ENCODE data around the gene POP4. TPM values are rescaled to one million over a fixed set of nuclear protein-coding genes. Genes with fewer than 3 reads are reported as not detected.

Gene POP4
- total RNA-seq, 1 donor from 2014 or later: 63.9 TPM

DNA sequence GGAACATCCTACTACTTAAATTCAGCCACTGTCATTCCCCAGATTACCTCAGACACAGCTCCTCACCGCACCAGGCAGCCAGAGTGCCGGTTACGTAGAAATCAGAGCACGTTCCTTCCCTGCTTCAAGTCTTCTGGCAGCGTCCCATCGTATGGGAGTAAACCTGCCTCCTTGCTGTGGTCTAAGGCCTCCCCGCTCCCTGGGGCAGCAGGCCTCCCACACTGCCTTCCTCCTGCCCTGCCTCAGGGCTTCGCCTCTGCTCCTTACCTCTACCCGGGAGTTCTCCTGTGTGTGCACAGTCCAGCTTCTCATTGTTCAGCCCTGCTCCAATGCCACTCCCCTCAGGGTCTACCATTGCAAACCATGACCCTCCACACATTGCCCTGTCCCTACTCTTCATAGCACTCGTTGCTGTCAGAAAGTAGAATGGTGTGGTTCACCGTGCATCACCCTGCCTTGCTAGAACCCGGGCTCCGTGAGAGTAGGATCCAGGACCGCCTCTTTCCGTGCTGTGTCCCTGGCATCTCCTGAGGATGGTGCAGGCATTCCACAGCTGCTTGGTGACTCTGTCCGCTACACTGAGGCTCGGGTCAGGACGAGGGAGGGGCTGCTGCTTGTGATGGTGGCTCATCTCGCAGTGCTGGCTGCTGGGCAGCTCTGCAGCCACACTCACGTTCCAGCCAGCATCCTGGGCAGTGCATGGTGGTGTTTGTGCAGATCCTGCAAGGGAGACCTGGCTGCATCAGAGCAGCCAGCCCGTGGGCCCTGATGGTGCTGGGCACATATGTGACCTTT, 6.9 kb downstream of the POP4 start:
- DNase-seq (ENCODE audit: low read depth, low spot score): no peak
- no peaks in the 10 kb centered on the region for H3K27me3 Mint-ChIP-seq (ENCODE audit: low read depth)
- H3K4me3 Mint-ChIP-seq: no peak overlapping the region
- no peak for TF ChIP-seq CTCF (conservative IDR thresholded peaks at IDR 0.05)
- H3K4me1 Mint-ChIP-seq: peaks cover 6% of the 10 kb centered on the region
- no peak overlapping the region for H3K27ac Mint-ChIP-seq (ENCODE audit: unreplicated experiment)
- H3K9me3 Mint-ChIP-seq: no peaks in the 10 kb centered on the region
- H3K36me3 Mint-ChIP-seq (ENCODE audit: low read depth): no peaks in the 10 kb centered on the region

- Mint-ChIP-seq H3K4me3 (no peak overlapping the region), H3K4me1 (peaks cover 6% of the 10 kb centered on the region), H3K9me3 (no peaks in the 10 kb centered on the region), H3K27ac (ENCODE audit: unreplicated experiment) (no peak overlapping the region), H3K36me3 (ENCODE audit: low read depth) (no peaks in the 10 kb centered on the region), H3K27me3 (ENCODE audit: low read depth) (no peaks in the 10 kb centered on the region)
- TF ChIP-seq CTCF (conservative IDR thresholded peaks at IDR 0.05): no peak
- no peak for DNase-seq (ENCODE audit: low read depth, low spot score)
Observed at GRCh38 chr19:29614046-29614445, 8.0 kb downstream of the POP4 start.

GRCh38 chr19:29614780-29615179, 8.7 kb downstream of the POP4 start:
- DNase-seq (ENCODE audit: low read depth, low spot score): no peak
- Mint-ChIP-seq H3K36me3 (ENCODE audit: low read depth) (no peaks in the 10 kb centered on the region), H3K4me3 (no peak overlapping the region), H3K27me3 (ENCODE audit: low read depth) (no peaks in the 10 kb centered on the region), H3K4me1 (peaks cover 6% of the 10 kb centered on the region), H3K9me3 (no peaks in the 10 kb centered on the region), H3K27ac (ENCODE audit: unreplicated experiment) (no peak overlapping the region)
- TF ChIP-seq CTCF (conservative IDR thresholded peaks at IDR 0.05): no peak

- H3K27ac Mint-ChIP-seq (ENCODE audit: unreplicated experiment): no peak overlapping the region
- peaks cover 4% of the 10 kb centered on the region for H3K27me3 Mint-ChIP-seq (ENCODE audit: low read depth)
- TF ChIP-seq CTCF (conservative IDR thresholded peaks at IDR 0.05): no peak
- no peak overlapping the region for H3K4me3 Mint-ChIP-seq
- no peaks in the 10 kb centered on the region for H3K9me3 Mint-ChIP-seq
- H3K36me3 Mint-ChIP-seq (ENCODE audit: low read depth): no peaks in the 10 kb centered on the region
- peaks cover under 1% of the 10 kb centered on the region for H3K4me1 Mint-ChIP-seq
- no peak for DNase-seq (ENCODE audit: low read depth, low spot score)
Observed at GRCh38 chr19:29615891-29616425, 9.9 kb downstream of the POP4 start.

GRCh38 chr19:29616541-29616940, 10.5 kb downstream of the POP4 start:
- Mint-ChIP-seq H3K4me3 (no peak overlapping the region), H3K36me3 (ENCODE audit: low read depth) (no peaks in the 10 kb centered on the region), H3K9me3 (no peaks in the 10 kb centered on the region), H3K27me3 (ENCODE audit: low read depth) (peaks cover 9% of the 10 kb centered on the region), H3K27ac (ENCODE audit: unreplicated experiment) (no peak overlapping the region), H3K4me1 (no peaks in the 10 kb centered on the region)
- TF ChIP-seq CTCF (conservative IDR thresholded peaks at IDR 0.05): no peak
- no peak for DNase-seq (ENCODE audit: low read depth, low spot score)
